ENCODE results near the gene ARHGAP45.

Gene ARHGAP45

GRCh38 chr19:1050989-1051788 is 15.8 kb upstream of the ARHGAP45 start:
- TF ChIP-seq CTCF (IDR thresholded peaks at IDR 0.05; ENCODE audit: extremely low read depth, insufficient read depth, missing control alignments) = no peak
- in situ Hi-C loops (cut with MboI; ENCODE audit: low pct_unique_long_range_greater_than_20kb, low sequenced_read_pairs, unreplicated experiment) = no loop called here
- no peak for DNase-seq (ENCODE audit: low spot score)

GRCh38 chr19:1051791-1052190 is 15.2 kb upstream of the ARHGAP45 start:
- TF ChIP-seq CTCF (IDR thresholded peaks at IDR 0.05; ENCODE audit: extremely low read depth, insufficient read depth, missing control alignments) = no peak
- in situ Hi-C loops (cut with MboI; ENCODE audit: low pct_unique_long_range_greater_than_20kb, low sequenced_read_pairs, unreplicated experiment) = no loop called here
- DNase-seq (ENCODE audit: low spot score) = no peak

GRCh38 chr19:1052349-1052975 is 14.5 kb upstream of the ARHGAP45 start:
- DNase-seq (ENCODE audit: low spot score) = no peak
- TF ChIP-seq CTCF (IDR thresholded peaks at IDR 0.05; ENCODE audit: extremely low read depth, insufficient read depth, missing control alignments) = no peak
- in situ Hi-C loops (cut with MboI; ENCODE audit: low pct_unique_long_range_greater_than_20kb, low sequenced_read_pairs, unreplicated experiment) = no loop called here

GRCh38 chr19:1053176-1054101 is 13.5 kb upstream of the ARHGAP45 start:
- in situ Hi-C loops (cut with MboI; ENCODE audit: low pct_unique_long_range_greater_than_20kb, low sequenced_read_pairs, unreplicated experiment) = no loop called here
- DNase-seq (ENCODE audit: low spot score) = no peak
- no peak for TF ChIP-seq CTCF (IDR thresholded peaks at IDR 0.05; ENCODE audit: extremely low read depth, insufficient read depth, missing control alignments)

- in situ Hi-C loops (cut with MboI; ENCODE audit: low pct_unique_long_range_greater_than_20kb, low sequenced_read_pairs, unreplicated experiment) = no loop called here
- no peak for TF ChIP-seq CTCF (IDR thresholded peaks at IDR 0.05; ENCODE audit: extremely low read depth, insufficient read depth, missing control alignments)
- DNase-seq (ENCODE audit: low spot score) = no peak
Measured at GRCh38 chr19:1054102-1055027, 12.6 kb upstream of the ARHGAP45 start.
